MM.1S (cell line): ENCODE measurements around the gene SMURF2.

Experiments
- EZH2phosphoT487 ChIP-seq: fragments of 300-600 bp; sonication (generic); IDR thresholded peaks from 2 replicates; pipeline ENCODE4 v1.6.1; 2018; ENCODE audit warnings: antibody characterized with exemption, low read length
- TF ChIP-seq, protein P1 (sequence below): fragments of 300-600 bp; sonication (generic); IDR thresholded peaks from 2 replicates; pipeline ENCODE4 v1.5.1; 2016; ENCODE audit warnings: antibody characterized with exemption, low read length, mixed read lengths

DNA sequence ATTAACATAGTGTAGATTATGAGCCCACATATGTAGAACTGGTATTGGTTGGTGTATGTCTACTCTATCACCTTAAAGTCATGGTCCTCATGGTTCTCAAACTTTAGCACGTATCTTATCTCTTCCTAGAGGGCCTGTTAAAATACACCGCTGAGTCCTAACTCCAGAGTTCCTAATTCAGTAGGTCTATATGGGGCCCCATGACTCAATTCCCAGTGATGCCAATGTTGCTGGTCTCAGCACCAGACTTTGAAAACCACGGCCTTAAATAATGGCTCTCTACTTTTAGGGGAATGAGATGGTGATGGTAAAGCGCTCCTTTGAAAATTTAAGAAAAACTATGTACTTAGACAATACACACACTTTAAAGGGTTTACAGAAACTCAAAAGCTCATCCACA is 36.6 kb downstream of the SMURF2 start:
- TF ChIP-seq, protein P1, sequence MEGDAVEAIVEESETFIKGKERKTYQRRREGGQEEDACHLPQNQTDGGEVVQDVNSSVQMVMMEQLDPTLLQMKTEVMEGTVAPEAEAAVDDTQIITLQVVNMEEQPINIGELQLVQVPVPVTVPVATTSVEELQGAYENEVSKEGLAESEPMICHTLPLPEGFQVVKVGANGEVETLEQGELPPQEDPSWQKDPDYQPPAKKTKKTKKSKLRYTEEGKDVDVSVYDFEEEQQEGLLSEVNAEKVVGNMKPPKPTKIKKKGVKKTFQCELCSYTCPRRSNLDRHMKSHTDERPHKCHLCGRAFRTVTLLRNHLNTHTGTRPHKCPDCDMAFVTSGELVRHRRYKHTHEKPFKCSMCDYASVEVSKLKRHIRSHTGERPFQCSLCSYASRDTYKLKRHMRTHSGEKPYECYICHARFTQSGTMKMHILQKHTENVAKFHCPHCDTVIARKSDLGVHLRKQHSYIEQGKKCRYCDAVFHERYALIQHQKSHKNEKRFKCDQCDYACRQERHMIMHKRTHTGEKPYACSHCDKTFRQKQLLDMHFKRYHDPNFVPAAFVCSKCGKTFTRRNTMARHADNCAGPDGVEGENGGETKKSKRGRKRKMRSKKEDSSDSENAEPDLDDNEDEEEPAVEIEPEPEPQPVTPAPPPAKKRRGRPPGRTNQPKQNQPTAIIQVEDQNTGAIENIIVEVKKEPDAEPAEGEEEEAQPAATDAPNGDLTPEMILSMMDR: no peak
- TF ChIP-seq EZH2phosphoT487: no peak
